GM18517 (cell line): ENCODE data around the gene SFXN1.

Experiments used
- ATAC-seq: cut with Tn5 transposase; IDR thresholded peaks from one replicate; pipeline ENCODE4 v1.9.1; 2021; ENCODE audit warnings: mild to moderate bottlenecking, moderate library complexity; ENCODE audit not compliant: unreplicated experiment

The SFXN1 gene

GRCh38 chr5:175464942-175465233 is 13.5 kb upstream of the SFXN1 start:
- ATAC-seq = peak; percentile 27

DNA sequence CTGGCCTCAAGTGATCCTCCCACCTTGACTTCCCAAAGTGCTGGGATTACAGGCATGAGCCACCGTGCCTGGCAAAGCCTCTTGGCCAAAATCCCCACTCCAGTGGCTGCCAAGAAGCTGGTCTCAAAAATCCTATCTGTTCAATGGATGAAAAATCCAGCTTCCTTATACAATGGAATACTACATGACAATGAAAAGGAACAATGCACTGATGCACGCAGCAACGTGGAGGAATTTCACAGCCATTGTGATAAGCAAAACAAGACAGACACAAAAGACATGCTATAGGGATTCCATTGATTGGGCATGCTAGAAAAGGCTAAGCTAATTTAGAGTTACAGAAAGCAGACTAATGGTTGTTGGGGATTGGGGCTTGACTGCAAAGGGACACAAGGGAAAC is 13.1 kb upstream of the SFXN1 start:
- ATAC-seq = no peak

- no peak for ATAC-seq
These were observed 11.6 kb upstream of the SFXN1 start for GRCh38 chr5:175466700-175467318.

GRCh38 chr5:175467983-175468690 is 10.2 kb upstream of the SFXN1 start:
- ATAC-seq = no peak

- no peak for ATAC-seq
These were observed 9.5 kb upstream of the SFXN1 start for GRCh38 chr5:175468892-175469291.

DNA sequence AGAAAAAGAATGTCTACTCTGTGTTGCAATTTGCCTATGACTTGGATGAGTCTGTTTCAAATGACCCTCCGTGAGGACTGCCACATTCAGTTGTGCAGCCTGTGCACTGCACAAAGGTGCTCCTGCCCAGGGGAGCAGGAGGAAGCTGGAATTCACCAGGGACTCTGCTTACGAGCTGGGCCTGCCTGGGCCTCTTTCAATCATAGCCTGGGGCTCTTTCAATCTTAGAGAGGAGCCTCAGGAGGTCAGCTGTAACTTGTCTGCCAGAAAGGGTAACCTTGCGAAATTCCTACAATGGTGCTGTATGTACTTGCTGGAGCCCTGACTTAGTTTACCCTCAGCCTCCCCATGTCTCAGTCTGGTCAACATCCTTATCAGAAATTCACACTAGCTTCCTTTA is 8.4 kb upstream of the SFXN1 start:
- ATAC-seq = no peak

GRCh38 chr5:175470781-175471180 is 7.6 kb upstream of the SFXN1 start:
- ATAC-seq = no peak

DNA sequence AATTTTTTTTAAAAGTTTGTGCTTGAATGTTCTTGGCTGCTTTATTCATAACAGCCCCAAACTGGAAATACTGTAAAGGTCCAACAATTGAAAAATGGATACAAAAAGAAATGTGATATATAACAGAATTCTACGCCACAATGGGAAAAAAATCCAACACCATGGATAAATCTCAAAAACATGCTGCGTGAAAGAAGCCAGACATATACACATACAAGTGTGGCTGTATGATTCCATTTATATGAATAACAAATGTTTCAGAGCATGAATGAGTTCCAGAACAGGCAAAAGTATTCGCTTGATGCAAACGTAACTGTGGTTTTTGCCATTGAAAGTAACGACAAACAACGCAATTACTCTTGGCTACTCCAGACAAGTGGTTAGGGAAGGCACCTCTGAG is 7.2 kb upstream of the SFXN1 start:
- ATAC-seq = no peak

DNA sequence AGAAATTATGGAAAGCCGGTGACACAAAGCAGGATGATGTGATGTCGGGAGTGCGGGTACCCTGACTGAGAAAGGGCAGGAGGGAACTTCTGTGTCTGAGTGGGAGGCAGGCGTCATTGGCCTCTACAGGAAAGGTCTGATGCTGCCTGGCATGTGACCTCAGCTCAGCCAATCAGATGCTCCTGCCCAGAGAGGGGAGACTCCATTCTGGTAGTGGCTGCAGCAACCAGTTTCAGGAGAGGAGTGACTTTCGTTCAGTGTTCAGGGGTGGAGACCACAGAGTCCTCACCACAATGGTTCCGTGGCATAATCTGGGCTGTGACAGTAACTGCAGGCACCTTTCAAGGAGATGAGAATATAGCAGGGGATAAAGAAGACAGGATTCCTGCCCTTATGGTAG is 6.7 kb upstream of the SFXN1 start:
- ATAC-seq = no peak

- ATAC-seq = no peak
These were observed 6.0 kb upstream of the SFXN1 start for GRCh38 chr5:175472378-175472777.

DNA sequence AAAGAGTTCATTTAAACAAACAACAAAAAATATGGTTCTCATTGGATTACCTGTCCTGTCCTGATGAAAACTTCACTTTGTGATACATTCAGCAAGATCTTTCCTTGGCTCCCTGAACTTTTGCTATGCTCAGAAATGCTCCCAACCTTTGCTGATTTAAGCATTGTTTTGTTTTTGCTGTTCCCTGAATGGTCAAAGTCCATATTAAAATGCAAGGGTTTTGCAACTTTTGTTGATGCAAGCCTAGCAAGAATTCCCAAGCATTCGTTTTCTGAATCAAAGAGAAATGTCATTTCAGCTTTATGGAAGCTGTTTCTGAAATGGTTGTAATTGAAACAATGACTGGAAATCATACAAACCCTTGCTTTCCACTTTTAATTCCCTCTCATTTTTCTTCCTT is 3.1 kb upstream of the SFXN1 start:
- no peak for ATAC-seq

DNA sequence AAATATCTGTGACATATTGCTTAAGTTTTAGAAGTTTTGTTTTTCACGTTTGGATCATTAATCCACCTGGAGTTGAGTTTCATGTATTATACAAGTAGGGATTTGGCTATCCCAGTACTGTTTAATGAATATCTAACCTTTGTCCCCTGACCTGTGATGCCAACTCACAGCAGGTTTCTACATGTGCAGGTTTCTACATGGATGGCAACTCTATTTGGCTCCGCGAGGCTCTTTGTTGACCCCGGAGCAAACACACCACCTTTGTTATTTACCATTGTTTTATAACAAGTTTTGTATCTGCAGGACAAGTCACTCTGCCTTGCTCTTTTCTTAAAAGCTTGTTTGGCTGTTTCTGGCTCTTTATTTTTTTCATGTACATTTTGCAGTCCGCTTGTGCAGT is 920 bp upstream of the SFXN1 start:
- ATAC-seq = no peak

- no peak for ATAC-seq
These were observed 364 bp upstream of the SFXN1 start for GRCh38 chr5:175478008-175478383.

DNA sequence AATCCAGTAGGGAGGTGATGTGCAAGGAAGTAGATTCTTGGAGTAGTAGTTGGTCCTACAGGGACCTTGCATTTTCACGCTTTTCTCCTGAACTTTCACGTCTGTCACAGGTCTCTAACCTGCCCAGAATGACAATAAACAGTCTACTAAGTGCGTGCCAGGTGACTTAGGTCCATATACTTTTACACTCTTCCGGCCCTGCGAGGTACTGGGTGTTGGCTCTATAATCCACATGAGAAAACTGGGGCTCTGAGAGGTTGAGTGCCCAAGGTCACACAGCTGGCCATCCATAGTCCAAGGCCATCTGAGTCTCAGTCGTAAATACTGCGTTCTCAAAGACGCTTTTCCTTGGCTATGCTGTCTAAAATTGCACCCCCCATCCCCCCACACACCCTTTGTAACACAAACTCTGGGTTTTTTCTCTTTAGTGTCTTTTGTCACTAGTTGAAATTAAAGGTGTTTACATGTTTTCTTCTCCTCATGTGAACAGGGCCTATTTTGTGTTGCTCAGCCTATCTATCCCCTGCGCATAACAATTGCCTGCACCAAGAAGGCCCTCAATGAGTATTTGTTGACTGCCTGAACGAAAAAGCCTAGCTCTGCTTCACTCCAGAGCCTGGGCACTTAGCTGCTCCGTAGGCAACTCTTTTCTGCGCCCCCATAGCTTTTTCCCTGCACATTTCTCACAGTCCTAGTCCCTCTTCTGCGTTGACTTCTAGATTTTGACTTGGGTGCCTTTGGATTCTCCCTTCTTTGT is 943 bp downstream of the SFXN1 start:
- peak; percentile 16 for ATAC-seq

DNA sequence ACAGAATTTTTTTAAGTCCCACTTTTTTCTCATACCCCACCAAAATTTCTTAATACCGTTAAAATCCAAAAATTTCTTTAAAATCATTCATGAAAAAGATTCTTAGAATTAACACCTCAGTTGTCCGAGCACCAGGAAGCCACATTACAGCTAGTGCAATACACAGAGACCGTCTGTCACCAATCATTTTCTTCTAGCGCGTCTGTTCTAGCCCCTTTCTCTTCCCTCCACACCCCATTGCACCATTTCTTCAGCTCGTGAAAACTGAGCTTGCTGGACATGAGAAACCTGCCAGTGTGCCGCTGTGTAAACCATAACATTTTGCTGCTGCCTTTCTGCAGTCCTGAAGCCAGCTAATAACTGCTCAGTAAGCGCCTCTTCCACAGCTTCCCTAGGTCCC is 5.0 kb downstream of the SFXN1 start:
- no peak for ATAC-seq

DNA sequence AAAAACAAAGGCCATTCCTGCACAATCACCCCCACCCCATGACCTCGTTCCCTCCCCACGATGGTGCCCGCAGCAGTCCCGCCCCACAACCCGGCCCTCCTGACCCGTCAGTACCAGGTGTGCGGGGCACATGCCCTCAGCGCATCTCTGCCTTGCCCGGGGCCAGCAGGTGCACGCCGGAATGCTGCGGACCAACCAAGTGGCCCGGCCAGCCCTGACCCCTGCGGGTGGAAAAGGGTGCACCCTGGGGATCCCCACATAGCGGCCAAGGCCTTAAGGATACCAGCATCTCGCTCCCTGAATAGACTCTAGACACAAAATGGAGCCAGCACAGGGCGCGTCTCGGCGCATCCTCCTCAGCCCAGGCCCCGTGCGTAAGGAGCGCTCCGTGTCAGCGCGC is 6.0 kb downstream of the SFXN1 start:
- no peak for ATAC-seq

DNA sequence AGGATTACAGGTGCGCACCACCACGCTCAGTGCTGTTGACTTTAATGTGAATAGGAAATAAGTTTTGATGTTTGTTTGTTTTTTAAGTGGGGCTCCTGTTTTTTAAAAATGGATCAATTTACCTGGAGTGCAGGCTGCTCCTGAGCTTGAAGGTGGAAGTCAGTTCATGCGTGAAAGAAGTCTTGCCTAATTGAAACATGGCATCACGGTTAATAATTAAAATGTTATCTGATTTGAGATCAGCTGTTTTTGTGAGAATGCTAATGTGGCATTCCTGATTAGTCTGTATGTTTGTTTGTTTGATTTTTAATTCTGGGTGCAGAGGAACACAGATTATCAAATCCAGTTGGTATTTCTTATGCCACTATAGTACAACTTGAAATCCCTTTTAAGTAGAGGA is 6.5 kb downstream of the SFXN1 start:
- ATAC-seq = no peak

- no peak for ATAC-seq
These were observed 7.3 kb downstream of the SFXN1 start for GRCh38 chr5:175485631-175486030.

GRCh38 chr5:175487514-175488222 is 9.3 kb downstream of the SFXN1 start:
- ATAC-seq = no peak

DNA sequence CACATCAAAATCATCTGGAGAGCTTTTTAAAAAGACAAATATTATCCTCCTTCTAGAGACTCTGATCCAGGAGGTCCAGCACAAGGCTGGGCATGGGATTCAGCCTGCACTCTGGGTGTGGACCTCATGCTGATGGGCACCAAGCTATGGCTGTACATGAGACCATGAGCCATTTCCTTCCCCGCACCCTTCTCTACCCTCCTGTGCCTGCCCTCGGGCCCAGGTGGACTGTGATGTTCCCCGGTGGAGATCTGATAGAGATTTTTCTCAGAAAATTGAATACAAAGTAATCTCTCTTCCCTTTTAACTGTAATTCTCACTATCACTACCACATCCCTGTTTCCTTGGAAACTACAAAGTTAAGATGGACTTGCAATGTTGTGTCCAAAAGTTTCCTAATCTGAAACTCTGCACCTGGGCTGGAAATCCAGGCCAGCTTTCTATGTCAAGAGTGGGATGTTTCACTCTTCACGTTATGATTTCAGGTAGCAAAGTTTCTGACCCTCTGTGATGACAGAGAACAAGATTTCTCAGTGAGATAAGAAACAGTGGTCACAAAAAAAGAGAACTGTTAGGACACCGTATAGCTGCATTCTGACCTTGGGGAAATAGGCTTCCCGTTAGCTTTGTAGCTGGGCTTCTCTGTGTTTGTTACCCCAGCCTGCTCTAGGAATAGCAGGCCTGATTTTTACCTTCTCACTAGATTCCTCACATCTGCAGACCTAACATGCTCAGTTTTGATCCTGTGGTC is 11.5 kb downstream of the SFXN1 start:
- ATAC-seq = no peak

GRCh38 chr5:175491223-175491622 is 12.9 kb downstream of the SFXN1 start:
- ATAC-seq = no peak
